Astrocyte (in vitro differentiated cells and primary cell): ENCODE data around the gene CA12.

ENCODE experiments used
- CTCF ChIP-seq: IDR thresholded peaks from 2 replicates; pipeline ENCODE4 v1.5.1; 2011; ENCODE audit warnings: low read depth, mild to moderate bottlenecking, inconsistent platforms, low read length, moderate library complexity; ENCODE audit not compliant: insufficient read depth
- EZH2 ChIP-seq: IDR thresholded peaks from 2 replicates; pipeline ENCODE4 v1.6.1; 2012; ENCODE audit warnings: mild to moderate bottlenecking, low read length, inconsistent platforms; ENCODE audit not compliant: insufficient read depth

- TF ChIP-seq CTCF (no peak), EZH2 (no peak)
Measured at GRCh38 chr15:63382966-63383710, 1.5 kb upstream of the CA12 start.
